Pancreas (tissue), 10 donors: ENCODE data around the gene SPDYC. TPM values are rescaled to one million over a fixed set of nuclear protein-coding genes. Genes with fewer than 3 reads are reported as not detected.
A peak's percentile ranks its signal among the peaks of the same experiment; 100 is the strongest.

ENCODE experiments used
- ATAC-seq, 4 donors: fragments of 200-7000 bp; cut with Tn5 transposase; one replicate each; pipeline versions ENCODE4 v1.8.0 to v1.9.1; 2020; ENCODE audit warnings: mild to moderate bottlenecking in 4 of 4, moderate library complexity in 4 of 4
- DNase-seq, 6 donors: peaks; one replicate each; pipeline ENCODE4 v3.0.0-alpha.2; 2020
- FAIRE-seq: peaks from 2 replicates; lab custom pipeline; 2012; peaks lifted over from hg19 to GRCh38; lab: Jason Lieb, UNC
- H3K27ac ChIP-seq, 4 donors: fragments of 200-600 bp; sonication (generic); 1 replicate in 3 of 4; 2 replicates in 1 of 4; pipeline versions ENCODE4 v1.5.0 to v1.8.0; 2020
- H3K27me3 ChIP-seq, 4 donors: fragments of 200-600 bp; one replicate each; pipeline ENCODE4 v1.8.0; 2021
- H3K36me3 ChIP-seq, 3 donors: fragments of 200-600 bp; sonication (generic) in 1 of 3; one replicate each; pipeline versions ENCODE4 v1.5.0 to v1.8.0; 2020 to 2021
- H3K4me1 ChIP-seq, 3 donors: fragments of 200-600 bp; one replicate each; pipeline ENCODE4 v1.8.0; 2021
- H3K4me3 ChIP-seq, 4 donors: fragments of 200-600 bp; sonication (generic) in 2 of 4; one replicate each; pipeline versions ENCODE4 v1.5.0 to v1.8.0; 2020 to 2021
- H3K9me3 ChIP-seq, 4 donors: fragments of 200-600 bp; one replicate each; pipeline ENCODE4 v1.8.0; 2021
- WGBS, 2 donors: extraction: QIAGEN DNeasy Blood & Tissue Kit; methylation state at CpG; one replicate each; pipeline ENCODE4 v1.1.7; 2013; 5-methylcytosine and 5-hydroxymethylcytosine counted together
- intact Hi-C, 3 donors: fragments of 100-400 bp; cut with DNase I; formaldehyde crosslinking; loops; one replicate each; pipeline versions ENCODE4 v1.11.1 to v1.14.2; 2022
- polyA plus RNA-seq, 2 donors: library from polyadenylated mRNA; stranded (reverse); fragments of 200-250 nt; gene quantifications; one replicate each; pipeline ENCODE4 v1.2.3, GENCODE V29; 2013
- total RNA-seq, 6 donors: library from RNA; stranded (reverse); fragmentation: NEBNext Ultra II Directional in 4 of 6; extraction: Animal tissue kit (Norgen Biotek cat#: 25700) in 4 of 6; gene quantifications; one replicate each; pipeline versions ENCODE4 v1.2.1 to v1.2.4, GENCODE V29; 2021 to 2023
- TF ChIP-seq, protein P1 (sequence below), 4 donors: fragments of 200-600 bp; sonication (generic) in 3 of 4; IDR thresholded peaks; one replicate each; pipeline versions ENCODE4 v1.5.0 to v1.8.0; 2021; ENCODE audit warnings: antibody characterized with exemption in 4 of 4
- donor health status: healthy with polysubstance abuse.
- donor health status: DM: no; HTN: no; CAD: no; lungs with moderate emphysema.
- donor health status: DM: no; HTN: no; CAD: no.
- donor health status: control.
- donor health status: control.
- donor health status: Bipolar disorder and iron deficiency.
- donor health status: DM: yes; HTN: yes; CAD: no.
- donor health status: DM: no; HTN: no; CAD: no.
- donor health status: DM: no; HTN: no; CAD: no.
- donor health status: DM: yes; HTN: yes; CAD: no.

SPDYC gene
- total and polyA plus RNA-seq, 8 donors, result 0.14 TPM; not detected in 7

DNA sequence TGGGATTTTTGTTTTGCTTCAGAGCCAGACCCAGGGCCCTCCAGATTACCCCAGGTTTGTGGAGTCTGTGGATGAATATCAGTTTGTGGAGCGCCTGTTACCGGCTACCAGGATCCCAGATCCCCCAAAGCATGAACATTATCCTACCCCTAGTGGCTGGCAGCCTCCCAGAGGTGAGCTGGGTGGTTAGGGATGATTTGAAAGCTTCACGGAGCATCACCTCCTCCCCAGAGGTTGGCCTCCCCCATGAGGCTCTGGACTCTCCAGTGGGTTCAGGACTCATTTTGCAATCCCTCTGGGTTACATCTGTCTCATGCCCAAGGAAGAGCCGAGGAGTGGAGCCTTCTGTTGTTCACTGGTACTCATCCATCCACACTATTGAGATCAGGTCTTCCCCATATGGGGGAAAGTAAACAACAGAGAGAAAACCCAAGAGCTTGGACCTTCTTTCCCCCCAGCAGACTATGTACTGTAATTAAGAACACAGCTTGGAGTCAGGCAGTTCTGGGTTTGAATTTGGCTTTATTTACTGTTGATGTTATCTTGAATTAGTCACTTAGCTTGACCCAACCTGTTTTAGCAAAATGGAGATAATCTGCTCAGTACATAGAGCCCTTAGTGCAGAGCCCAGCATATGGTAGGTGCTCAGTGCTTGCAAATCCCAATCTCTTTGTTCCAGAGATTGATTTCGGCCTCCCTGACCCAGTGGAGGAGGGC lies 45.4 kb upstream of the SPDYC start:
- 82 to 85% methylated on average over 5 of the region's 5 CpGs for WGBS, 2 donors
- DNase-seq (peak in 1 of 6 donors; percentile 2), ATAC-seq (no peak), FAIRE-seq (no peak)
- intact Hi-C loops, result no loop called here
- TF ChIP-seq, protein P1, sequence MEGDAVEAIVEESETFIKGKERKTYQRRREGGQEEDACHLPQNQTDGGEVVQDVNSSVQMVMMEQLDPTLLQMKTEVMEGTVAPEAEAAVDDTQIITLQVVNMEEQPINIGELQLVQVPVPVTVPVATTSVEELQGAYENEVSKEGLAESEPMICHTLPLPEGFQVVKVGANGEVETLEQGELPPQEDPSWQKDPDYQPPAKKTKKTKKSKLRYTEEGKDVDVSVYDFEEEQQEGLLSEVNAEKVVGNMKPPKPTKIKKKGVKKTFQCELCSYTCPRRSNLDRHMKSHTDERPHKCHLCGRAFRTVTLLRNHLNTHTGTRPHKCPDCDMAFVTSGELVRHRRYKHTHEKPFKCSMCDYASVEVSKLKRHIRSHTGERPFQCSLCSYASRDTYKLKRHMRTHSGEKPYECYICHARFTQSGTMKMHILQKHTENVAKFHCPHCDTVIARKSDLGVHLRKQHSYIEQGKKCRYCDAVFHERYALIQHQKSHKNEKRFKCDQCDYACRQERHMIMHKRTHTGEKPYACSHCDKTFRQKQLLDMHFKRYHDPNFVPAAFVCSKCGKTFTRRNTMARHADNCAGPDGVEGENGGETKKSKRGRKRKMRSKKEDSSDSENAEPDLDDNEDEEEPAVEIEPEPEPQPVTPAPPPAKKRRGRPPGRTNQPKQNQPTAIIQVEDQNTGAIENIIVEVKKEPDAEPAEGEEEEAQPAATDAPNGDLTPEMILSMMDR (IDR thresholded peaks at IDR 0.05), result no peak
- Histone ChIP-seq H3K4me1 (peaks cover 3 to 13% (median 7%) of the 10 kb centered on the region in 3 donors), H3K4me3 (no peak overlapping the region), H3K36me3 (peaks cover 7 to 52% (median 41%) of the 10 kb centered on the region in 3 donors), H3K27me3 (no peaks in the 10 kb centered on the region), H3K27ac (no peak overlapping the region), H3K9me3 (no peaks in the 10 kb centered on the region)

DNA sequence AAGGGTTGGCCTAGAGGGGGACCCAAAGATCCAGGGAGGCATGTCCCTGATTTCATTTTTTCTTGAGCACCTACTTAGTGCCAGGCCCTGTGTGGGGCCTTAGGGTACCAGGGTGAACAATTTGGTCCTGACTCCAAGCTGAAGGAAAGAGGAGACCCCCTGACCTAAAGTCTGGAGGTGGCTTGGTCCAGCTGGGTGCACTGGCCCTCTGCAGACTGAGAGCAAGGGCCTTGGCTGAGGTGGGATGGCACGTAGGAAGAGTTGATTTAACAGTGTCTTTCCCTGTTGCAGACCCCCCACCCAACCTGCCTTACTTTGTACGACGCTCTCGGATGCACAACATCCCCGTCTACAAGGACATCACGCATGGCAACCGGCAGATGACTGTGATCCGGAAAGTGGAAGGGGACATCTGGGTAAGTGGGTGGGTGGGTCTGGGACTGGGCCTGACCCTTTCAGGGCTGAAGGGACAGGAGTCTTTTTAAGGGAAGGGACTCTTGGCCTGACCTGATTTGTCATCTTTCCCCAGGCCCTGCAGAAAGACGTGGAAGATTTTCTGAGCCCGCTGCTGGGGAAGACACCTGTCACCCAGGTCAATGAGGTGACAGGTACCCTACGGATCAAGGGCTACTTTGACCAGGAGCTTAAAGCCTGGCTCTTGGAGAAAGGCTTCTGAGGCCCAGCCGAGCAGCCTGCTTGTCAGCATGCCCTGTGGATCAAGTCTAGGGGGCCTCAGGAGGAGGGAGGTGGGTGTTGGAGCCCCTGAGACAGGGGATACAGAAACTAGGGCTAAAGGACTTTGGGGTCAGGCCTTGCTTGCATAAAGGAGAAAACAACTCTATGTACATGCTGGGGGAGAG lies 44.6 kb upstream of the SPDYC start:
- no peak overlapping the region for H3K27ac ChIP-seq
- H3K4me1 ChIP-seq, result peaks cover 3 to 13% (median 7%) of the 10 kb centered on the region in 3 donors
- FAIRE-seq (no peak), DNase-seq (peak in 1 of 6 donors; percentile 20), ATAC-seq (no peak)
- 82 to 83% methylated on average over 12 of the region's 12 CpGs for WGBS, 2 donors
- TF ChIP-seq, protein P1 (IDR thresholded peaks at IDR 0.05), result no peak
- H3K4me3 ChIP-seq, result no peak overlapping the region
- H3K36me3 ChIP-seq, result peaks cover 6 to 55% (median 47%) of the 10 kb centered on the region in 3 donors
- intact Hi-C loops, result no loop called here
- no peaks in the 10 kb centered on the region for H3K9me3 ChIP-seq
- no peaks in the 10 kb centered on the region for H3K27me3 ChIP-seq

DNA sequence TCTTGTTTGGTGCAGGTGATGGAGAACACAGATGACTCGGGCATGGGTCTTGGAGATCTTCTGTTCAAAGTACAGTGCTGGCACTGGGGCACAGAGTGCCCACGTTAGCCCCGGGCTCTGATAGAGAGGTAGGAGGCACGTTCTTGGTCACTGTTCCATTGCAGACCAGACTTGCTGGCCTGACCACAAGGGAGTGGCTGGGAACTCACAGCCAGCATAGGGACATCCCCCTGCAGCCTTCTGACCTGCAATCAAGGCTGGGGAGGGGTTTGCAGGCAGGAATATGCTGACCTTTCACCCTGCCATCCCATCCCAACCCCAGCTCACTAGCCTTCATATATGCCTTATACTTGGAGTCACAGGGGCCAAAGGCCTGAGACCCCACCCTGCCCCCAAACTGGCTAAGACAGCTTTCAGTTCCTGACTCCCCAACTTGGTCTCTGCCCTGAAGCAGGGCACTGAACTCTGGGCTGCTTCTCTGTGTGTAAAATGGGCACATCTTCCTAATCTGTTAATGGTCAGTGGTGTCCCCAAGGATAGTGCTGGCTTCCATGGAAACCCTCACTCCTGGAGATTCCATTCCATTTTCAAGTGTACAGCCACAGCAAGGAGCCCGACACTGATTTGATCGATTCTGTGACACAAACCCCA lies 43.3 kb upstream of the SPDYC start:
- H3K27me3 ChIP-seq, result no peaks in the 10 kb centered on the region
- TF ChIP-seq, protein P1 (IDR thresholded peaks at IDR 0.05), result no peak
- H3K36me3 ChIP-seq, result peaks cover 6 to 62% (median 60%) of the 10 kb centered on the region in 3 donors
- DNase-seq (no peak), FAIRE-seq (no peak), ATAC-seq (no peak)
- 59 to 78% methylated on average over 6 of the region's 6 CpGs for WGBS, 2 donors
- intact Hi-C loops, result no loop called here
- H3K4me1 ChIP-seq, result peaks cover 0 to 10% (median 0%) of the 10 kb centered on the region in 3 donors
- no peak overlapping the region for H3K27ac ChIP-seq
- no peak overlapping the region for H3K4me3 ChIP-seq
- no peaks in the 10 kb centered on the region for H3K9me3 ChIP-seq

DNA sequence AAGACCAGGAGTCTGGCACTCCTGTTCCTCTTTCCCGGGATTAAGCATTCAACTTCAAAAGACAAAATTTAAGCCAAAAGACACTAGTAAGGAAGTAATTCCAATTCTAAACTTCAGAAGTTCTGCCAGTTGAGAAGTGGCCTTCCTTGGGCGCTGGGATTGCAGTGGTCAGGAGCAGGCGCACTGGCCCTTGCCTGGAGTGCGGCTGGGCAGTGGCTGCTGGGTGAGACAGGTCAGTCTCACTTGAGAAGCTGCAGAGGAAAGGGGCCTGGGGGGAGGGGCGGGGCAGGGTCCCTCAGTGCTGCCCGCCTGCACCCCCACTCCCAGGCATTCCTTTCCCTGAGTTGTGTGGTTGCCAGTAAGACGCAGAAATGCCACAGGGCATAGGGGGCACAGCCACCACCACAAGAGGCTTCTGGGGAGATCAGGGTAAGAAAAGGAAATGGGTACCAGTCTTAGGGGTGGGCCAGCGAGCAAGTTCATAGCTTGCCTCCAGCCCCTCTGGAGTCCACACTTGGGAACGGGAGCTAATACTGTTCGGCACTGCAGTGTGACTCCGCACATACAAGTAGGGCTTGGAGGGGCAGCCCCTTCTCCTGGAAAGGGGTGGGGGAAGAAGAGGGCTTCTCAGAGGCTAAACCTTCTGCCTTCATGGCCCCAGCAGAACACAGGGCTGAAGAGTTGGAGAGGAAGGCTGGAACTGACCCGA lies 42.4 kb upstream of the SPDYC start:
- TF ChIP-seq, protein P1 (IDR thresholded peaks at IDR 0.05), result no peak
- FAIRE-seq, result no peak
- WGBS, 2 donors, result 74 to 85% methylated on average over 12 of the region's 12 CpGs
- H3K4me3 ChIP-seq, result no peak overlapping the region
- no peak overlapping the region for H3K27ac ChIP-seq
- H3K4me1 ChIP-seq, result peaks cover 0 to 18% (median 5%) of the 10 kb centered on the region in 3 donors
- peaks cover 6 to 70% (median 61%) of the 10 kb centered on the region in 3 donors for H3K36me3 ChIP-seq
- peak in 1 of 4 donors; percentile 2 for ATAC-seq
- no peak for DNase-seq
- H3K9me3 ChIP-seq, result no peaks in the 10 kb centered on the region
- intact Hi-C loops, result no loop called here
- H3K27me3 ChIP-seq, result no peaks in the 10 kb centered on the region
